22Rv1 (cell line): ENCODE measurements around the gene ATP2B3.

Source experiments
- ZFX ChIP-seq: fragments of 450-650 bp; IDR thresholded peaks from 2 replicates; pipeline ENCODE4 v1.6.1; 2017; ENCODE audit warnings: antibody characterized with exemption, borderline replicate concordance
- TF ChIP-seq, protein P1 (sequence below): fragments of 450-650 bp; IDR thresholded peaks from 2 replicates; pipeline ENCODE4 v1.5.1; 2017; ENCODE audit warnings: mild to moderate bottlenecking

DNA sequence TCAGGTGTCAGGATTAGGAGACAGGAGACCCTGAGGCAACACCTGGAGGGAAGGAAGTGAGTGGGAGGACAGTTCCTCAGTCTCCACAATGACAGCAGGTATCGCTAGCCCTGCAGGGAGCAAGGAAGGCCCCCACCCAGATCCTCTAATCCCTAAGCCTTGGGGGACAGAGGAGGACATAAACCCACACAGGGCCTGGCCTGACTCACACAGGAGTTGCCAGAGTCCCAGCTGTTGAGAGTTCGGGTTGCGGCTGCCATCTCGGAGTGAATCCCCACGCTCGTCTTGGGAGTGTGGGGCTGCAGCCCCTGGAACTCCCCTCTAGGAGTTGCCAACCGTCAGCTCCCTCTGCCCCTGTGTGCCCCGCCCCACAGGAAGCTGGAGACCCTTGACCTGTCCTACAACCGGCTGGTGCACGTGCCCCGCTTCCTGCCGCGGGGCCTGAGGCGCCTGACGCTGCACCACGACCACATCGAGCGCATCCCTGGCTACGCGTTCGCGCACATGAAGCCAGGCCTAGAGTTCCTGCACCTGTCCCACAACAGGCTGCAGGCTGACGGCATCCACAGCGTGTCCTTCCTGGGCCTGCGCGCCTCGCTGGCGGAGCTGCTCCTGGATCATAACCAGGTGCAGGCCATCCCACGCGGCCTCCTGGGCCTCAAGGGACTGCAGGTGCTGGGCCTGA, 31.9 kb upstream of the ATP2B3 start:
- TF ChIP-seq, protein P1, sequence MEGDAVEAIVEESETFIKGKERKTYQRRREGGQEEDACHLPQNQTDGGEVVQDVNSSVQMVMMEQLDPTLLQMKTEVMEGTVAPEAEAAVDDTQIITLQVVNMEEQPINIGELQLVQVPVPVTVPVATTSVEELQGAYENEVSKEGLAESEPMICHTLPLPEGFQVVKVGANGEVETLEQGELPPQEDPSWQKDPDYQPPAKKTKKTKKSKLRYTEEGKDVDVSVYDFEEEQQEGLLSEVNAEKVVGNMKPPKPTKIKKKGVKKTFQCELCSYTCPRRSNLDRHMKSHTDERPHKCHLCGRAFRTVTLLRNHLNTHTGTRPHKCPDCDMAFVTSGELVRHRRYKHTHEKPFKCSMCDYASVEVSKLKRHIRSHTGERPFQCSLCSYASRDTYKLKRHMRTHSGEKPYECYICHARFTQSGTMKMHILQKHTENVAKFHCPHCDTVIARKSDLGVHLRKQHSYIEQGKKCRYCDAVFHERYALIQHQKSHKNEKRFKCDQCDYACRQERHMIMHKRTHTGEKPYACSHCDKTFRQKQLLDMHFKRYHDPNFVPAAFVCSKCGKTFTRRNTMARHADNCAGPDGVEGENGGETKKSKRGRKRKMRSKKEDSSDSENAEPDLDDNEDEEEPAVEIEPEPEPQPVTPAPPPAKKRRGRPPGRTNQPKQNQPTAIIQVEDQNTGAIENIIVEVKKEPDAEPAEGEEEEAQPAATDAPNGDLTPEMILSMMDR, result no peak
- no peak for TF ChIP-seq ZFX
